Breast epithelium (tissue), 3 donors: ENCODE results near the gene UBE4B.
"Not testable (repeated sequence)": the region's sequence is repeated elsewhere in the genome, so short reads cannot be mapped to it uniquely, and the experiment has no call there.

Experiments
- CTCF ChIP-seq, 3 donors: fragments of 450-650 bp; IDR thresholded peaks; one replicate each; pipeline ENCODE4 v1.5.1; 2016 to 2017; ENCODE audit warnings: antibody characterized with exemption in 3 of 3, mild to moderate bottlenecking in 3 of 3, moderate library complexity in 3 of 3
- POLR2A ChIP-seq: fragments of 450-650 bp; IDR thresholded peaks from one replicate; pipeline ENCODE4 v1.6.1; 2016; ENCODE audit warnings: antibody characterized with exemption, mild to moderate bottlenecking, moderate library complexity

GRCh38 chr1:10073371-10073770, 40.6 kb downstream of the UBE4B start:
- TF ChIP-seq CTCF (IDR thresholded peaks at IDR 0.05); POLR2A: not testable (repeated sequence)
